ENCODE measurements around the gene SUFU.

Gene SUFU

GRCh38 chr10:102627291-102627735 lies 123.5 kb downstream of the SUFU start:
- TF ChIP-seq CTCF (IDR thresholded peaks at IDR 0.05; ENCODE audit: low read depth, low read length, missing control alignments), result no peak
- no peak overlapping the region for H3K4me3 ChIP-seq (ENCODE audit: low read depth, low read length)
- DNase-seq (ENCODE audit: low read depth), result no peak

GRCh38 chr10:102627736-102628293 lies 124.0 kb downstream of the SUFU start:
- TF ChIP-seq CTCF (IDR thresholded peaks at IDR 0.05; ENCODE audit: low read depth, low read length, missing control alignments), result no peak
- H3K4me3 ChIP-seq (ENCODE audit: low read depth, low read length), result no peak overlapping the region
- DNase-seq (ENCODE audit: low read depth), result no peak

- no peak for TF ChIP-seq CTCF (IDR thresholded peaks at IDR 0.05; ENCODE audit: low read depth, low read length, missing control alignments)
- H3K4me3 ChIP-seq (ENCODE audit: low read depth, low read length), result no peak overlapping the region
- DNase-seq (ENCODE audit: low read depth), result no peak
Measured at GRCh38 chr10:102628451-102628911, 124.7 kb downstream of the SUFU start.

- TF ChIP-seq CTCF (IDR thresholded peaks at IDR 0.05; ENCODE audit: low read depth, low read length, missing control alignments), result no peak
- no peak overlapping the region for H3K4me3 ChIP-seq (ENCODE audit: low read depth, low read length)
- no peak for DNase-seq (ENCODE audit: low read depth)
Measured at GRCh38 chr10:102629661-102630614, 126.2 kb downstream of the SUFU start.

GRCh38 chr10:102630663-102631062 lies 126.9 kb downstream of the SUFU start:
- no peak for TF ChIP-seq CTCF (IDR thresholded peaks at IDR 0.05; ENCODE audit: low read depth, low read length, missing control alignments)
- no peak for DNase-seq (ENCODE audit: low read depth)
- H3K4me3 ChIP-seq (ENCODE audit: low read depth, low read length), result no peak overlapping the region

- no peak for TF ChIP-seq CTCF (IDR thresholded peaks at IDR 0.05; ENCODE audit: low read depth, low read length, missing control alignments)
- no peak overlapping the region for H3K4me3 ChIP-seq (ENCODE audit: low read depth, low read length)
- DNase-seq (ENCODE audit: low read depth), result no peak
Measured at GRCh38 chr10:102631525-102632393, 128.0 kb downstream of the SUFU start.

Measured in GM12864 (cell line).